Measurements from ENCODE around the gene RNGTT.
"Not testable (repeated sequence)": the region's sequence is repeated elsewhere in the genome, so short reads cannot be mapped to it uniquely, and the experiment has no call there.

The RNGTT gene

DNA sequence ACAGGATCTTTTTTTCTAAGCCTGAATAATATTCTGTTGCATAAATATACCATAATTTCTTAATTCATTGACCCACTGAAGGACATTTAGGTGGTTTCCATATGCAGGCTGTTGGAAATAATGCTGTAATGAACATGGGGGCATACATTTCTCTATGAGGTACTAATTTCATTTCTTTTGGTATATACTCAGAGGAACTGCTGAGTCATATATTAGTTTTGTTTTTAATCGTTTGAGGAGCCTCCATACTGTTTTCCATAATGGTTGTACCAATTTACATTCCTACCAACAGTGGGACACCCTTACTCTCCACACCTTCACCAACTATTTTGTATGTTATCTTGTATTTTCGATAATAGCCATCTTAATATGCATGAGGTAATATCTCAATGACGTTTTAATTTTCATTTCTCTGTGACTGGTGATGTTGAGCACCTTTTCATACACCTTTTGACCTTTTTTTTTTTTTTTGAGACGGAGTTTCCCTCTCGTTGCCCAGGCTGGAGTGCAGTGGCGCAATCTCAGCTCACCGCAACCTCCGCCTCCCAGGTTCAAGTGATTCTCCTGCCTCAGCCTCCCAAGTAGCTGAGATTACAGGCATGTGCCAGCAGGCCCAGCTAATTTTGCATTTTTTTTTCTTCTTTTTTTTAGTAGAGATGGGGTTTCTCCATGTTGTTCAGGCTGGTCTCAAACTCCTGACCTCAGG, 187.4 kb downstream of the RNGTT start:
- Histone ChIP-seq H3K36me3 (ENCODE audit: insufficient read depth, low read length) (peaks cover 8% of the 10 kb centered on the region; the same call in 1 of the 2 replicates), H3K4me2 (ENCODE audit: low read depth, low read length, poor library complexity, severe bottlenecking) (no peak overlapping the region), H3K4me1 (ENCODE audit: insufficient read depth, low read length, poor library complexity, severe bottlenecking) (no peaks in the 10 kb centered on the region), H3K4me3 (ENCODE audit: low read length, poor library complexity, severe bottlenecking) (no peak overlapping the region), H2AFZ (ENCODE audit: low read length) (no peak overlapping the region), H3K79me2 (ENCODE audit: insufficient read depth, low read length) (no peaks in the 10 kb centered on the region), H4K20me1 (ENCODE audit: insufficient read depth, low read length, poor library complexity, severe bottlenecking) (no peaks in the 10 kb centered on the region), H3K9ac (ENCODE audit: low read depth, low read length, poor library complexity, severe bottlenecking) (no peak overlapping the region), H3K9me3 (ENCODE audit: insufficient read depth, low read depth, low read length) (peaks cover 4% of the 10 kb centered on the region; the same call in 1 of the 2 replicates), H3F3A (ENCODE audit: low read depth) (no peaks in the 10 kb centered on the region), H3K27me3 (ENCODE audit: insufficient read depth, low read length, poor library complexity, severe bottlenecking) (no peaks in the 10 kb centered on the region), H3K9me2 (replicated peaks; ENCODE audit: low read depth, low read length) (no peaks in the 10 kb centered on the region)
- TF ChIP-seq EZH2phosphoT487 (IDR thresholded peaks at IDR 0.05; ENCODE audit: borderline replicate concordance) (no peak), CTCF (conservative IDR thresholded peaks at IDR 0.05; ENCODE audit: low read length) (no peak)

- not testable (repeated sequence) for H3K36me3 ChIP-seq (ENCODE audit: insufficient read depth, low read length); H2AFZ ChIP-seq (ENCODE audit: low read length); H3K9me3 ChIP-seq (ENCODE audit: insufficient read depth, low read depth, low read length); H3K9ac ChIP-seq (ENCODE audit: low read depth, low read length, poor library complexity, severe bottlenecking); H3K4me2 ChIP-seq (ENCODE audit: low read depth, low read length, poor library complexity, severe bottlenecking); H3K79me2 ChIP-seq (ENCODE audit: insufficient read depth, low read length); H3F3A ChIP-seq (ENCODE audit: low read depth); H3K9me2 ChIP-seq (replicated peaks; ENCODE audit: low read depth, low read length); H3K27me3 ChIP-seq (ENCODE audit: insufficient read depth, low read length, poor library complexity, severe bottlenecking); H3K4me1 ChIP-seq (ENCODE audit: insufficient read depth, low read length, poor library complexity, severe bottlenecking); H4K20me1 ChIP-seq (ENCODE audit: insufficient read depth, low read length, poor library complexity, severe bottlenecking); H3K4me3 ChIP-seq (ENCODE audit: low read length, poor library complexity, severe bottlenecking)
These were observed 195.3 kb downstream of the RNGTT start for GRCh38 chr6:88768114-88768513.

GRCh38 chr6:88764081-88764480, 199.3 kb downstream of the RNGTT start:
- Histone ChIP-seq H4K20me1 (ENCODE audit: insufficient read depth, low read length, poor library complexity, severe bottlenecking) (no peaks in the 10 kb centered on the region), H3K9me3 (ENCODE audit: insufficient read depth, low read depth, low read length) (no peaks in the 10 kb centered on the region), H3K9me2 (replicated peaks; ENCODE audit: low read depth, low read length) (no peaks in the 10 kb centered on the region), H2AFZ (ENCODE audit: low read length) (no peak overlapping the region), H3K9ac (ENCODE audit: low read depth, low read length, poor library complexity, severe bottlenecking) (no peak overlapping the region), H3K4me3 (ENCODE audit: low read length, poor library complexity, severe bottlenecking) (no peak overlapping the region), H3F3A (ENCODE audit: low read depth) (no peaks in the 10 kb centered on the region), H3K79me2 (ENCODE audit: insufficient read depth, low read length) (no peaks in the 10 kb centered on the region), H3K27me3 (ENCODE audit: insufficient read depth, low read length, poor library complexity, severe bottlenecking) (no peaks in the 10 kb centered on the region), H3K4me1 (ENCODE audit: insufficient read depth, low read length, poor library complexity, severe bottlenecking) (peaks cover 6% of the 10 kb centered on the region), H3K4me2 (ENCODE audit: low read depth, low read length, poor library complexity, severe bottlenecking) (no peak overlapping the region), H3K36me3 (ENCODE audit: insufficient read depth, low read length) (peaks cover 2% of the 10 kb centered on the region; the same call in 1 of the 2 replicates)
- no peak for TF ChIP-seq CTCF (conservative IDR thresholded peaks at IDR 0.05; ENCODE audit: low read length)
- TF ChIP-seq EZH2phosphoT487 (IDR thresholded peaks at IDR 0.05; ENCODE audit: borderline replicate concordance), result no peak

- peaks cover 6% of the 10 kb centered on the region for H3K4me1 ChIP-seq (ENCODE audit: insufficient read depth, low read length, poor library complexity, severe bottlenecking)
- peaks cover 4% of the 10 kb centered on the region; the same call in 1 of the 2 replicates for H3K36me3 ChIP-seq (ENCODE audit: insufficient read depth, low read length)
- no peak overlapping the region for H3K4me3 ChIP-seq (ENCODE audit: low read length, poor library complexity, severe bottlenecking)
- H3K9ac ChIP-seq (ENCODE audit: low read depth, low read length, poor library complexity, severe bottlenecking), result no peak overlapping the region
- H3K27me3 ChIP-seq (ENCODE audit: insufficient read depth, low read length, poor library complexity, severe bottlenecking), result no peaks in the 10 kb centered on the region
- no peak for TF ChIP-seq CTCF (conservative IDR thresholded peaks at IDR 0.05; ENCODE audit: low read length)
- TF ChIP-seq EZH2phosphoT487 (IDR thresholded peaks at IDR 0.05; ENCODE audit: borderline replicate concordance), result no peak
- no peaks in the 10 kb centered on the region for H4K20me1 ChIP-seq (ENCODE audit: insufficient read depth, low read length, poor library complexity, severe bottlenecking)
- H3K9me3 ChIP-seq (ENCODE audit: insufficient read depth, low read depth, low read length), result no peaks in the 10 kb centered on the region
- H3K9me2 ChIP-seq (replicated peaks; ENCODE audit: low read depth, low read length), result no peaks in the 10 kb centered on the region
- H3K79me2 ChIP-seq (ENCODE audit: insufficient read depth, low read length), result no peaks in the 10 kb centered on the region
- H2AFZ ChIP-seq (ENCODE audit: low read length), result no peak overlapping the region
- H3K4me2 ChIP-seq (ENCODE audit: low read depth, low read length, poor library complexity, severe bottlenecking), result no peak overlapping the region
- H3F3A ChIP-seq (ENCODE audit: low read depth), result no peaks in the 10 kb centered on the region
These were observed 200.3 kb downstream of the RNGTT start for GRCh38 chr6:88763160-88763559.

Measured in Loucy (cell line).